Activated naive CD8-positive, alpha-beta T cell treated with anti-CD3 and anti-CD28 coated beads, Interleukin-2, amount 50 U/mL, for 16 hours (primary cell): ENCODE results near the gene SLC18A2.

Source experiments
- DNase-seq: peaks from one replicate; pipeline ENCODE4 v3.0.0-alpha.2; 2020; ENCODE audit warnings: low read depth, low spot score

The SLC18A2 gene

DNA sequence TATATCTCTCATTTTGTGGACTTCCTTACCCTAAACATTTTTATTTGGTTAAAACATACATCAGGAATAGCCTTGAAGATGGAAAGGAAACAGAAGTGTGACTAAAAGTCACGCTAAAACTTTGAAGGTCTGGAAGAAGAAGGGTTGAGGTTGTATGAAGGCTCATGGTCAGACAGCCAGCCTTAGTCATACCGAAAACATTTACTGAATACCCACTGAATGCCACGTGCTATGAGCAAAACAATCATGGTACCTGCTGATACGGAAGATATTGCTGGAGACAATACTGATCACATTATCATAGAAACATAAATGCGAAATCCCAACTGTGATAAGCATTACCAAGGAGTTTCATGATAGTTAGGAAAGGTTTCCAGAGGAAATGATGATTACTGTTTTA lies 70.3 kb downstream of the SLC18A2 start:
- no peak for DNase-seq

DNA sequence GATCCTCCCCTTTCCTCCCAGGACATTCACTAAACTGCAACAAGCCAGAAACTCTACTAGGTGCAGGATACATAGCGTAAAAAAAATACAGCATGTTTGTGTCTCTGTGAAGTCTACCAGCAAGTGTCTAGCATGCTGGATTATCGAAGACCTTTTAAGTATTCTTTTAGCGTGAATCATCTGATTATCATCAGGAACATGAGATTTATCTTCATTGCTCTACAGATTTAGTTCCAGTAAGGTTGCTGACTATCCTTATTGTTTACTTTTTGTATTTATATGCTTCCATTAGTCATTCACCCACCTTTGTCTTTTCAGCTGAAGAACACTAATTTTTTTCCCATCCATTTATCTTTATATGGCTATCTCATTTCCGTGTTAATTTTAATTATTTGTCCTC lies 71.5 kb downstream of the SLC18A2 start:
- no peak for DNase-seq

DNA sequence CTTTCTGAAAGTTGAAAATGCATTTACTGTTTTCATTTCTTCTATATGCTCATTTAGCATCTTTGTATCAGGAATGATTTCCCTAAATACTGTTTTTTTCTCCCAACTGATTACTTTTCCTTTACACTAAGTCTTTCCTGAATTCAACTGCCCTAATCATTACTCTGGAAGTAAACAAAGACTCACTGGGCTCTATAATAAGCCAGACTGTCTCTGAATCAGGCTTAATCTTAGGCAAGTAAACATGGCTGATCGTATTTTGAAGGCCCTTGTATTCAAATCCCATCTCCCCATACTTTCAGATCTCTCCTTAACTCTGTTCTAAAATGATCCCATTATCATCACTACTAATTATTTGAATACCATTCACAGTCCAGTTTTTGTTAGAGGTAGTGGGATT lies 72.7 kb downstream of the SLC18A2 start:
- no peak for DNase-seq

DNA sequence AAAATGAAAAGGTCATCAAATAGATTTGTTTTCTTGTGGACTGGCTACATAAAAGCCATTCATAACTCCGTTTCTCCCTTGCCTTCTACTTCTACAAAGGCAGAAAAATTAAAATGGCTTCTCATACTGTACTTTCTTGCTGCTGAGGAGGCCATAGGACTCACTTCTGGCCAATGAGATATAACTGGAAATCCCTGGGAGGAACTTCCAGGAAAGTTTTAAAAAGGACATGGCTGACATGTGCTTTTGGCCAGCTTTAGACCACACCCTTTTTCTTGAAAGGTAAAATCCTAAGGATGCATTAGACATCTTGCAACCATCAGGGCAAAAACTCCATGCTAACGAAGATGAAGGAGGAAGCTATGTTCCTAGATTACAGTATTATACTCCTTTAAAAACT lies 75.8 kb downstream of the SLC18A2 start:
- DNase-seq = no peak

DNA sequence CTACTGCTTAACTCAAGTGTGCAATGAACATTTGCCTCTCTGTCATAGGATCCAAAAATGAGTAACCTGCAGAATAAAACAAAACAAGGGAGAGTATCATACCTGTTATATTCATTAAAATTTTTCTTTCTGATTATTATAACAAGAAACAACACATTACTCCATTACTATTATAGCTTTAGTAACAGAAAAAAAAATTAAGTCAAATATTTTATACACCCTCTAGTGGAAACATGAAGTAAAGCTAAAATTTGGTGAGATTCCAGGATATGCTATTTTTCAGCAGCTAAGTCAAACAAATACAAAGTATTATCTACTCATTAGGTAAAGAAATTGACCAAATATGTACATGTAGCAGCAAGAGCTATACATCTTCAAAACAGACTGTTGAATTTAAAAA lies 78.0 kb downstream of the SLC18A2 start:
- no peak for DNase-seq

DNA sequence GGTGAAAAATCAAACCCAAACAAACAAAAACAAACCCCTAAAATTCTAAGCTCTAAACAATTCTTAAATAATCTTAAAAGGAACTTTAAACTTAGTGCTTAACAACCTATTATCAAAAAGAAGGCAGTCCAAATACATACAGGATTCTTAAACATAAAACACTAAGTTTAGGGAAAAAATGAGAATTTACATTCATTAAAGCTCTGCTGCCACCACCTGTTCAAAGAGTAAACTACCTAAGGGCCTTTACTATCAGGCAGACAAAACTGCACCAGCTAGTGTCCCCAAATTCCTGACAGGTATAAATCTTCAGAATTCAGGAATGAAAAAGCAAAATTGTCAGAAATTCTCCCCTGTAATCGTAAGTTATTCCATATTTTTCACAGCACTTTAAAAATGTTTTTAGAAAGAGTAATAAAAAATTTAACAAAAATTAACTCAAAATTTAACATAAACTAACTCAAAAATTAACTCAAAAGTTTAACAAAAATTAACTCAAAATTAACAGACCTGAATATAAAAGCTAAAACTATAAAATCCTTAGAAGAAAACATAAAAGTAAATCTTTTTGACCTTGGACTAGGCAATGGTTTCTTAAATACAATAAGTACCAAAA lies 79.2 kb downstream of the SLC18A2 start:
- no peak for DNase-seq

DNA sequence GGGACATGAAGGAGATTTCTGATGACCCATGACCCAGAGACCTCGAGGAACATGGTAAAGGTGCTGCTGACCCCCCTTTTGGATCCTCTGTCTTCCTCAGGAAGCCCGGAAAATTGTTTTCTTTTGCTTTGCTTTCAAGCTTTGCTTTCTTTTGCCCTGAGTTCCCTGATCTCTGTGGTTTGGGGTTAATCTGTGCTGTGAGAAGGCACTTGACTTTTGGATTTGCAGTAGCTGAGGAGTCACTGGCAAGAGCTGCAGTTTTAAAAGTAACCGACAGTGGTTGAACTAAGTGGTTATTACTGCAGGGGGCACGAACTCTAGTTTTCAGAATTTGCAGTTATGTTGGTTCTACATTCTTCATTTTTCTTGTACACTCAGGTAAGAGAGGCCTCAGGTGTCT lies 81.3 kb downstream of the SLC18A2 start:
- DNase-seq = no peak

DNA sequence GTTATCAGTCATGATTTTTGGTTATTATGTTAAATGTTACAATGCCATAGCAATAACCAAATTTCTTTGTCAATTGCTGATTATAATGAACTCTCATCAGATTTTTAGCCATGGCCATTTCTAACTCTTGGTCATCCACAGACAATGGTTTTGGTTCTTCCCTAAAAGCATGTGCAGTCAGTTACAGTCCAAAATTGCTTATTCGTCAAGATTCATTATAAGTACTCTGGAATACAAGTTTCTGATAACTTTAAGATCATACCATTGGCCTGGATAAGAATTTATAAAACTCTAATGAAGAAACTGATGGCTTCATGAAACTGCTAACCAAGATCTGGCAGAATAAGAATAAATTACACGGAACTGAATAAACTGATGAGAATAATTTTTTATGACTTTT lies 83.5 kb downstream of the SLC18A2 start:
- no peak for DNase-seq

DNA sequence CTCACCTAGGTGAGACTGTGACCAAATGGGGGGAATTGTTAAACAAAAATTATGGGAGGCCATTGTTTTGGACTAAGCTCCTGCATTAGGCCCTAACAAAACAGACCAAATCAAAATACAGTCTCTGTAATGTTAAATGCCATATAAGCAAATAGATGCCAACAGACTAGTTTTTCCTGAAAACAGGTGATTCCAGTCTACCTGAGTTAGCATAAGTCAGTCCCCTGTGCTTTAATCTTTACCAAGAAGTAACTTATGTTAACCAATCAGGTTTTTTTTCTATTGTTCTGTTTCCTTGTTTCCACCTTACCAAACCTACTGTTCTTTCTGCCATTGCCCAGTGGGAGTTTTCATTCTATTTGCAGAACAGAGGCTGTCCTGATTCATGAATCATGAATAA lies 86.3 kb downstream of the SLC18A2 start:
- no peak for DNase-seq
